Right lobe of liver (tissue), 4 donors: ENCODE results near the gene FRK.

Source experiments
- POLR2A ChIP-seq: fragments of 450-650 bp; IDR thresholded peaks from one replicate; pipeline ENCODE4 v1.6.1; 2017; ENCODE audit warnings: antibody characterized with exemption, mild to moderate bottlenecking
- TF ChIP-seq, protein P1 (sequence below), 4 donors: fragments of 200-600 bp in 3 of 4; fragments of 450-650 bp in 1 of 4; IDR thresholded peaks; one replicate each; pipeline versions ENCODE4 v1.5.1 to v1.8.0; 2016 to 2022; ENCODE audit warnings: antibody characterized with exemption in 4 of 4, mild to moderate bottlenecking in 2 of 4
- donor health status: DM: no; HTN: no; CAD: no.
- donor health status: DM: no; HTN: no; CAD: no.
- donor health status: DM: no; HTN: yes; CAD: no.

DNA sequence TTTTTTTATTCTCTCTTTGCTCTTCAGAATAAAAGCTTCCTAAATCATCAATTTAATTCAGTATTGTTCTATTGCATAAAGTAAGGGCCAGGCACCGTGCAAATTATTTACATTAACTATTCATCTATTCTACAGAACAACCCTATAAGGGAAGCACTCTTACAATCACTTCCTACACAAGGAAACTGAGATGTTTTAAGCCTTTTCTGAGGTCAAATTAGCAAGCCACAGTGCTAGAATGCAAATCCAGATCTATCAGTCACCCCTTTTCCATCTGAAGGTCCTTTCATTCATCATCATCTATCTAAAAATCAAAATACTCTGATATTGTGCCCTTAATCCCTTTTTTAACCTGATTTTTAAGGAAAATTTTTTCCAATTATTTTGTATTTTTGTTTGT lies 31.2 kb downstream of the FRK start:
- TF ChIP-seq, protein P1, sequence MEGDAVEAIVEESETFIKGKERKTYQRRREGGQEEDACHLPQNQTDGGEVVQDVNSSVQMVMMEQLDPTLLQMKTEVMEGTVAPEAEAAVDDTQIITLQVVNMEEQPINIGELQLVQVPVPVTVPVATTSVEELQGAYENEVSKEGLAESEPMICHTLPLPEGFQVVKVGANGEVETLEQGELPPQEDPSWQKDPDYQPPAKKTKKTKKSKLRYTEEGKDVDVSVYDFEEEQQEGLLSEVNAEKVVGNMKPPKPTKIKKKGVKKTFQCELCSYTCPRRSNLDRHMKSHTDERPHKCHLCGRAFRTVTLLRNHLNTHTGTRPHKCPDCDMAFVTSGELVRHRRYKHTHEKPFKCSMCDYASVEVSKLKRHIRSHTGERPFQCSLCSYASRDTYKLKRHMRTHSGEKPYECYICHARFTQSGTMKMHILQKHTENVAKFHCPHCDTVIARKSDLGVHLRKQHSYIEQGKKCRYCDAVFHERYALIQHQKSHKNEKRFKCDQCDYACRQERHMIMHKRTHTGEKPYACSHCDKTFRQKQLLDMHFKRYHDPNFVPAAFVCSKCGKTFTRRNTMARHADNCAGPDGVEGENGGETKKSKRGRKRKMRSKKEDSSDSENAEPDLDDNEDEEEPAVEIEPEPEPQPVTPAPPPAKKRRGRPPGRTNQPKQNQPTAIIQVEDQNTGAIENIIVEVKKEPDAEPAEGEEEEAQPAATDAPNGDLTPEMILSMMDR (IDR thresholded peaks at IDR 0.05), result no peak
- no peak for TF ChIP-seq POLR2A
